ENCODE data around the gene MKLN1.

The MKLN1 gene

GRCh38 chr7:131522325-131522930, 194.8 kb downstream of the MKLN1 start:
- DNase-seq (ENCODE audit: low read depth): no peak

- DNase-seq (ENCODE audit: low read depth): no peak
Observed at GRCh38 chr7:131524115-131524514, 196.4 kb downstream of the MKLN1 start.

- no peak for DNase-seq (ENCODE audit: low read depth)
Observed at GRCh38 chr7:131524703-131525102, 197.0 kb downstream of the MKLN1 start.

GRCh38 chr7:131525820-131526219, 198.1 kb downstream of the MKLN1 start:
- no peak for DNase-seq (ENCODE audit: low read depth)

GRCh38 chr7:131527456-131527855, 199.8 kb downstream of the MKLN1 start:
- no peak for DNase-seq (ENCODE audit: low read depth)

GRCh38 chr7:131529179-131529578, 201.5 kb downstream of the MKLN1 start:
- DNase-seq (ENCODE audit: low read depth): no peak

GRCh38 chr7:131529617-131530016, 201.9 kb downstream of the MKLN1 start:
- no peak for DNase-seq (ENCODE audit: low read depth)

- no peak for DNase-seq (ENCODE audit: low read depth)
Observed at GRCh38 chr7:131530137-131530536, 202.5 kb downstream of the MKLN1 start.

- no peak for DNase-seq (ENCODE audit: low read depth)
Observed at GRCh38 chr7:131532570-131533091, 205.0 kb downstream of the MKLN1 start.

- no peak for DNase-seq (ENCODE audit: low read depth)
Observed at GRCh38 chr7:131533151-131533559, 205.5 kb downstream of the MKLN1 start.

- no peak for DNase-seq (ENCODE audit: low read depth)
Observed at GRCh38 chr7:131533566-131534561, 206.2 kb downstream of the MKLN1 start.

- DNase-seq (ENCODE audit: low read depth): no peak
Observed at GRCh38 chr7:131536361-131536849, 208.7 kb downstream of the MKLN1 start.

GRCh38 chr7:131537571-131537978, 209.9 kb downstream of the MKLN1 start:
- no peak for DNase-seq (ENCODE audit: low read depth)

GRCh38 chr7:131538071-131538812, 210.6 kb downstream of the MKLN1 start:
- no peak for DNase-seq (ENCODE audit: low read depth)

- no peak for DNase-seq (ENCODE audit: low read depth)
Observed at GRCh38 chr7:131538813-131539179, 211.1 kb downstream of the MKLN1 start.

GRCh38 chr7:131540491-131541162, 213.0 kb downstream of the MKLN1 start:
- no peak for DNase-seq (ENCODE audit: low read depth)

- no peak for DNase-seq (ENCODE audit: low read depth)
Observed at GRCh38 chr7:131543298-131543697, 215.6 kb downstream of the MKLN1 start.

GRCh38 chr7:131544021-131544420, 216.3 kb downstream of the MKLN1 start:
- no peak for DNase-seq (ENCODE audit: low read depth)

- peak; percentile 22 for DNase-seq (ENCODE audit: low read depth)
Observed at GRCh38 chr7:131544449-131545301, 217.0 kb downstream of the MKLN1 start.

- DNase-seq (ENCODE audit: low read depth): no peak
Observed at GRCh38 chr7:131546126-131546525, 218.4 kb downstream of the MKLN1 start.

Measured in CMK (cell line).